Left colon (tissue), 2 donors: ENCODE data around the gene NUDC. TPM values are rescaled to one million over a fixed set of nuclear protein-coding genes. Genes with fewer than 3 reads are reported as not detected.
"Not testable (repeated sequence)": the region's sequence is repeated elsewhere in the genome, so short reads cannot be mapped to it uniquely, and the experiment has no call there.

Experiments
- ATAC-seq: fragments of 200-7000 bp; cut with Tn5 transposase; one replicate; pipeline ENCODE4 v1.9.1; 2020; ENCODE audit warnings: mild to moderate bottlenecking, moderate library complexity
- DNase-seq, 2 donors: peaks; one replicate each; pipeline ENCODE4 v3.0.0-alpha.2; 2020
- intact Hi-C, 2 donors: fragments of 100-400 bp; cut with DNase I in 1 of 2; cut with micrococcal nuclease in 1 of 2; formaldehyde crosslinking; loops; one replicate each; pipeline versions ENCODE4 v1.11.2 to v1.14.0; 2022; cut with DNase I, micrococcal nuclease
- total RNA-seq, 2 donors: library from RNA; stranded (reverse); fragmentation: NEBNext Ultra II Directional; extraction: Animal tissue kit (Norgen Biotek cat#: 25700); gene quantifications; one replicate each; pipeline ENCODE4 v1.2.1, GENCODE V29; 2021
- donor health status: DM: no; HTN: no; CAD: no.
- donor health status: DM: yes; HTN: yes; CAD: no.

The NUDC gene
- total RNA-seq, 2 donors from 2014 or later, result 39.4 to 40.3 TPM

DNA sequence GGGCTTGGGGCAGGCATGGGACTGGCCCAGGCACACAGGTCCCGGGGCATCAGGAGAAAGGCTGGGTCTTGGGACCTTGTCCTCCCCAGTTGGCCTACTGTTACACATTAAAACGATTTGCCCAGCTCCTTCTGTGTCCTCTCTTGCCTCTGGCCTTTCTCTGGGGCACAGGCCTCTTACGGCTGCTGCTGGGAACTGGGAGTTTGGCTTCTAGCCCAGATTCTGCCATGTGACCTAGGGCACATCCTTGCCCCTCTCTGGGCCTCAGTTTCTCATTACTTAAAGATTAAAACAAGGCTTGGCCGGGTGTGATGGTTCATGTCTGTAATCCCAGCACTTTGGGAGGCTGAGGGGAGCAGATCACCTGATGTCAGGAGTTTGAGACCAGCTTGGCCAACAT is 24.7 kb downstream of the NUDC start:
- ATAC-seq, result peak; percentile 41
- intact Hi-C loops, result no loop called here
- DNase-seq, result peak in 1 of 2 donors; percentile 35

DNA sequence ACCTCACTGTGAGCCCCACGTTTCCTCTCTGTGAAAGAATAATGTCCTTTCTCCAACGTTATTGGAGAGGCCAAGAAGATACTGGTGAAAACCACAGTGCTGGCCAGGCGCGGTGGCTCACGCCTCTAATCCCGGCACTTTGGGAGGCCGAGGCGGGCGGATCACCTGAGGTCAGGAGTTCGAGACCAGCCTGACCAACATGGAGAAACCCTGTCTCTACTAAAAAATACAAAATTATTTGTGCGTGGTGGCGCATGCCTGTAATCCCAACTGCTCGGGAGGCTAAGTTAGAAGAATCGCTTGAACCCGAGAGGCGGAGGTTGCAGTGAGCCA is 27.1 kb downstream of the NUDC start:
- ATAC-seq, intact Hi-C loops, DNase-seq: not testable (repeated sequence)

DNA sequence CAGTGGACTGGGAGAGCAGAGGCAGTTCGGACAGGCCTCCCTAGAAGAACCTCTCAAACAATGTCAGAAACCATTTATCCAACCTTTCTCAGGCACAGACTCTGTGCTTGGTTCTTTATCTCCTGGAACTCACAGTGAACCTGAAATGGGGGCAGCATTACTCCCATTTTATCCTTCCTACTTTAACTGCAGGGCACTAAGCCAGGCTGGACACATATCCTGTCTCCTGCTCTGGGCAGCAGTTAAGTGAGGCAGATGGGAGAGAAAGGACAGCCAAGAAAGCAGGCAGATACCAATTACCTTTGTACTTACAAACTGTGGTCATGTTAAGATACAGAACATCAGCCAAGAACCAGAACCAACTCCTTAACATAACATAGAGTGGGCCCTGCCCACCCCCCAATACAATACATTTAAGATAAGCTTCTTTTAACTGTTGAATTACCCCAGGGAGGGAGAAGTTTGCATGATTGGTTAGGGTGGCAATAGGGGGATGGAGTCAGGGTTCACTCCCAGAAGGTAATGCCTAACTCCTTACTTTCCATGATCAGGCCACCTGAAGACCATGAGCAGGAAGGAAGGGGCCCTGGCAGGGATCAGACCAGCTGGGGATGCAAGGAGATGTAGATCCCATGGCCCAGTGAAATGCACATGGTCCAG is 27.9 kb downstream of the NUDC start:
- intact Hi-C loops, result no loop called here
- no peak for DNase-seq

DNA sequence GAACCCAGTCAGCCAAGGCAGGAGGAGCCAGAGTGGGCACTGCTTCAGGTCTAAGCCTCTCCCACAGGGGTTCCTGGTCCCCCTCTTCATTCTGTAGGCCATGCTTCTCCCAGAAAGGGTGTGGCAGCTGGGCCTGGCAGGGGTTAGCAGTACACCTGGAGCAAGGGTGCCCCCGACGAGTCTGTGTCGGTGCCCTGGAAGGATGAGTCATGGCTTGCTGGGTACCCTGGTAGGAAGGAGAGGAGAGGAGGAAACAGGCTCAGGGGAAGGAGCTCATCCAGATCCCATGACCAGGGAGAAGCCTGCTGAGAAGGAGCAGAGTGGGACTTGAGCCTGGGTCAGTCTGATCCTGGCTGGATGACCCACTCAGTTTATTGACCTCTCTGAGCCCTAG is 28.4 kb downstream of the NUDC start:
- no peak for ATAC-seq
- no peak for DNase-seq
- intact Hi-C loops, result no loop called here

More for the DNA sequence above, 27.9 kb downstream of the NUDC start:
- ATAC-seq, result no peak

DNA sequence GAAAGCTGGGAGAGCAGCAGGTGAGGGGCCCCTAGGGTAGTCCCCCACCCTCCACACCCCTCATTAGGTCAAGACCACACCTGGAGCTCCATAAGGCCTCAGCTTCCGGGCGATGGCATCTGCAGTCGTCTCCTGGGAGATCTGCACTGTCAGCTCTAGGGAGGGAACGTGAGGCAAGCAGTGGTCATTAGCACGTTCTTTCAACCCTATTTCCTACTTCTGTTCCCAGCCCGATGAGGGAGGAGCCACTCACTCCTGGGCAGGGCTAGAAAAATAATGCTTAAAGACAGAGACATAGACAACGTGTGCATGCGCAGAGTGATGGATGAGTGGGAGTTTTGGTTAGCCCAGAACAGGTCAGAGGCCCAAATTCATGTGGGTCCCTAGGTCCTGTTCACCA is 29.1 kb downstream of the NUDC start:
- no peak for DNase-seq
- peak; percentile 7 for ATAC-seq
- intact Hi-C loops, result no loop called here

DNA sequence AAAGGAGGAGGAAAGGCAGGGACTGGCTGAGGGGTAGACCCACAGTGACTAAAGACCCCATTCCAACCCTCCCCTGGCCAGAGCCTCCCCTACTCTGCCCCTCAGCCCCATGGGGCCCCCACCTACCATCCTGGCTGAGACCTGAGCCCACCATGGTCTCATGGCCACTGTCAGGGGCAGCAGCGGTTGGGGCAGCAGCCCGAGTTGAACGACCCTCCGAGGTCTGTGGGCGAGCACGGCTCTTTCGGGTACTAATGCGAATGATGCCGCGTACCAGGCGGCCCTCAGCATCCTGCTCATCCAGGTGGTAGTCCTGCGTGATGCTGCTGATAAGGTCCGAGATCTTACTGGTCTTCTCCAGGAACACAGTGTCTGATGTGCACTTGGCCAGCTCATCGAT is 29.7 kb downstream of the NUDC start:
- no peak for ATAC-seq

DNA sequence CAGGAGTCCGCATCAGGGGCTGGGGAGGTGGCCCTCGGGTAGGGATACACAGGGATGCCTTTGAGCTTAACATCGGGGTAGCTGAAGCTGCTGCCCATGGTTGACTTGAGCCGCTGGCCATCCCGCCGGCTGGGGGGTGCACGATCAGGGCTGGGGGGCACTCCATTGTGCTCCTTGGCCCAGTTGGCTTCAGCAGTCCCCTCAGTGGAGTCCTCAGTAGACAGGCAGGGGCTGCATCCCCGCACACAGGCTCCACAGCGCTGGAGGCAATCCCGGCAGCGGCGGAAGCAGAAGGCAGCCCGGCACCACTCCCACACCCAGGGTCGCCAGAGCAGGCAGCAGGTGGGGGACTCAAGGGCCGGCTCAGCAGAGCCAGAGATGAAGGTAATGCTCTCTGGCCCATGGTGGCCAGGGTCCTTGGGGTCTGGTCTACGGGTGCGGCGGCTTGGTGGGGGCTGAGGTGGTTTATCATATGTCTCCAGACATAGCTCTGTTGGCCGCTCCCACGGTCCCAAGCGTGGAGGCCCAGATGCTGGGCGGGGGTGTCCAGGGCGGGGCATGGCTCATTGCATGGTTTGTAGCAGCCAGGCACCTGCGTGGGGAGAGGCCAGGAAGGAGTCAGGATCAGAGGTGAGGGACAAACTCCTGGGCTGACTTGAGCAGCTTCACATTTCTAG is 30.4 kb downstream of the NUDC start:
- DNase-seq (peak in 1 of 2 donors; percentile 25), ATAC-seq (peak; percentile 48)
- intact Hi-C loops, result no loop called here

More for the DNA sequence above, 29.7 kb downstream of the NUDC start:
- DNase-seq, result no peak
- intact Hi-C loops, result no loop called here

DNA sequence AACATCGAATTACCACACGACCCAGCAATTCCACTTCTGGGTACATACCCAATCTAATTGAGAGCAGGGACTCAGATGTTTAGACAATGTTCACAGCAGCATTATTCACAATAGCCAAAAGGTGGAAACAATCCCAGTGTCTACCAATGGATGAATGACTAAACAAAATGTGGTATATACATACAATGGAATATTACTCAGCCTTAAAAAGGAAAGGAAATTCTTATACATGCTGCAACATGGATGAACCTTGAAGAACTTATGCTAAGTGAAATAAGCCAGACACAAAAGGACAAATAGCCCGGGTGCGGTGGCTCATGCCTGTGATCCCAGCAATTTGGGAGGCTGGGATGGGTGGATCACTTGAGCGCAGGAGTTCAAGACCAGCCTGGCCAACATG is 31.8 kb downstream of the NUDC start:
- DNase-seq, result no peak
- intact Hi-C loops, result no loop called here
- ATAC-seq, result no peak

DNA sequence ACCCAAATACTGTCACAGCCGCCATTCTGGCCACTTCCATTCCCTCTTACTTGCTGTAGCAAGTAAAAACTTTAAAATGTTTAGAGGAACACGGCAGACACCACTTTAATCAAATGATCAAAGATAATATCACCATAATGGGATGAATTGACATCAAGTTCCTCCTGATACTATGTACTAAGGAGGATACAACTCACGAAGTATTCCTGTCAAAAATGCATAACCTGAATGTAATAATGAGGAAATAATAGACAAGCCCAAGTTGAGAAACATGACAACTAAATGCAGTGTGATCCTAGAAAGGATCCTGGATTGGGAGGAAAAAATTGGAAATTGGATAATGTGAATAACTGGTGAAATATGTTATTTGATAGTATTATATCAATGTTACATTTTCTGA is 34.8 kb downstream of the NUDC start:
- no peak for DNase-seq
- no peak for ATAC-seq
- intact Hi-C loops, result no loop called here

DNA sequence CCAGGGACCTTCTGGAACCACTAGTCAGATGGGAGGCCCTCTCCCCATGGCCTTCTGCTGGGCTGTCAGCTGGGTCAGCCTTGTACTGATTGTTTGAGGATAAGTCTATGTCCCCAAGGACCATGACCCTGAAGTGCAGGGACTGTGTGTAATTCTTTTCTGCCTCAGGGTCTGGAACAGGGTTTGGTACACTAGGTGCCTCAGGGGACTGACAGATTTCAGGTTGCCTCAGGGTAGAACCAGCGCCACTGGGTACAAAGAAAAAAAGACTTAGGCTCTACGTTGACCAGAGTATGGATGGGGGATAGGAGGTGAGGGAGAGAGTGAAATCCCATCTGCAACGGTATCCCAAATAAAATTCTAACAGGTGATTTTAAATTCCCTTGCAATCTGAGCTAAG is 35.8 kb downstream of the NUDC start:
- intact Hi-C loops, result no loop called here
- ATAC-seq (no peak), DNase-seq (no peak)

DNA sequence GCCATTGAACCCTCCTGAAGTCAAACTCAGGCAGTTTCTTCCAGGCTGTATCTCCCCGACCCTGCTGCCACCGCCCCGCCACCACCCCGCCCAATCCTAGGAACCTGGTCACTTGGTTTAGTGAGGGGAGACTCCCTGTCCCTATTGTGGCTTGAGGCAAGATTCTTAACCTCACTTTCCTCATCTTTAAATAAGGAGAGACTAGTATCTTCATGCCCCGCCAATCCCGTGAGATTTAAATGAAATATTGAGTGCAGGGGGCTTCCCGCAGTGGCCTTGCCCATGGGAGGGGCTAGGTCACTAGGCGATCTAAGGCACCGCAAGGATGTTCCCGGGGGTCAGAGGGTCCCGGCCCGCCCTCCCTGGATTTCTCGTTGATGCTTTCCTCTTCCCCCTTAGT is 37.7 kb downstream of the NUDC start:
- intact Hi-C loops, result no loop called here
- DNase-seq (no peak), ATAC-seq (no peak)

DNA sequence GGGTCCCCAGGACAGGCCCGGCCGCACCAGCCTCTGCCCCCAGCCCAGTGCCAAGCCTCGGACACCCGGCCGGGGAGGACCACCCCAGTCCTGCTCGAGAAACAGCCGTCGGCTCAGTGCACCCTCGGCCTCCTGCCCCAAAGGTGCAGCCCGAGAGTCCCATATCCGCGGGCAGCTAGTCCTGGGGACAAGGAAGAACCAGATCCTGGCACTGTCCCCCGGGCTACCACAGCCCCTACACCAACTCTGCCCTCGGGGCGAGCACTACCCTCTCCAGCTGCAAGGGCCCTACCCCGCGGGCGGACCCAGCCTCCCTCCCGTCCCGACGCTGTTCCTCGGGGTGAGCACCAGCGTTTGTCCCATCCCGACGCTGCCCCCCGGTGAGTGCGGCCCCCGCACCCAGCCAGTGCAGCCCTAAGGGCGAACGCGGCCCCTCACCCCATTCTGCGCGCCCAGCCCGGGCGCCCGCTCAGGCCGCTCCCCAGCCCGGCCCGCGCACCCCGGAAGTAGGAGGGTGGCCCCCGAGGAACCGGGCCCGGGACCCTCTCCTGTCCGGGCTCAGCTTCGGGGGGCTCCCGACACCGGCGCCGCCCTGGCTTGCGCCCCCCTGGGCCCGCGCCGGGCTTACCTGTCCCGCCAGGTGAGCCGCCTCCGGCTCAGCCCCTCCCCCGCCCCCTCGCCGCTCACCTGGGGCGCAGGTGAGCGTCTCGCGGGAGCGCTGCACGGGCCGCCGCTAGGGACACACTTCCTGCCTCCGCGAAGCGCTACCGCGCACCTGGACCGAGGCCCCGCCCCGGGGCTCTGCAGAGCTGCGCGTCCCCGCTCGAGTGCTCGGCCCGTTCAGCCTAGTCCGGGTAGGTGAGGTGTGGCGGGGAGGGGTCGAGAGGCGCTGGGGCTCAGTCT is 38.4 kb downstream of the NUDC start, which contains the start of gene KDF1:
KDF1 (minus strand) TSS at position 747 of the 903 bp plus-strand sequence. CDS start 8,088 bp downstream, outside the sequence.
- peak; percentile 86 to 91 for DNase-seq
- intact Hi-C loops, result no loop called here
- ATAC-seq, result peak; percentile 96

DNA sequence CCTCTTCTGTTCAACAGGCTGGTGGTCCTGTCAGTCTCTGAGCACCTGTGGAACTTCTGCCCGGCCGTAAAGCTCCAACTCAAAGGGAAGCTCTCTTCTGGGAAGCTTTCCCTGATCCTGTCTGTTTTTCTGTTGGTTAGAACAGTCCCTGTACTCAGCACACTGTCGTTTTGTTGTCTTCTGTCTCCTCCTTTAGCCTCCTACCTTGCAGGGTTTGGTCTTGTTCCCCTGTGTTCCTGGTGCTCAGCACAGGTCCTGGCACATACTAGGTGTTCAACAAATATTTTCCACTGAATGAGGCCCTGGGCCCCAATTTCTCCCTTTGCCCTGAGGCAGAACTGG is 39.1 kb downstream of the NUDC start:
- ATAC-seq (peak; percentile 27), DNase-seq (no peak)
- intact Hi-C loops, result no loop called here

DNA sequence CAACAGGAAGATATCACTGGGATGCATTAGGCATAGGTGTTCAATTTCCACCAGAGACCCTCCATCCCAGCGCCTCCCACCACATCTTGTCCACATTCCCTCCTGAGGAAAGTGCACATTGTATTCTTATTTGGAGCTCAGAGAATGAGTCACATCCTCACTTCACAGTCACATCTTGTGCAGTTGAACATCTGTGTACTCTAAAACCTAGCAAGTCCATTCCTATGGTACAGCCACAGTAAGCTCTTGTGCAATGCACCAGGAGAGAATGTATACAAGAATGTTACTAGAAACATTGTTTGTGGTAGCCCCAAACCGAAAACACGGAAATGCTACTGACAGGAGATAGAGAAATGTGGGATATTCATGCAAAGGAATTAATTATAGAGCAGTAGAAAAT is 40.3 kb downstream of the NUDC start:
- DNase-seq (no peak), ATAC-seq (no peak)
- intact Hi-C loops, result no loop called here

DNA sequence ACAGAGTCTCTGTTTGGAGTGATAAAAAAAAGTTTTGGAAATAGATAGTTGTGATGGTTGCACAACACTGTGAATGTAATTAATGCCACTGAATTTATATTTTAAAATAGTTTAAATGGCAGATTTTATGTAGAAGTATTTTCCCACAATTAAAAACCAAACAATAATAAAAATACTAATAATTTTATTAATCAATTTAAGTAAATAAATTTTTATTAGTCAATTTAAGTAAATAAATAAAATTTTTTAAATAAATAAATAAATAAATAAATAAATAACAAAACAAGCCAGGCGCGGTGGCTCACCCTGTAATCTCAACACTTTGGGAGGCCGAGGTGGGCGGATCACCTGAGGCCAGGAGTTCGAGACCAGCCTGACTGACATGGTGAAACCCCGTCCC is 43.7 kb downstream of the NUDC start:
- DNase-seq (no peak), ATAC-seq (no peak)
- intact Hi-C loops, result no loop called here

DNA sequence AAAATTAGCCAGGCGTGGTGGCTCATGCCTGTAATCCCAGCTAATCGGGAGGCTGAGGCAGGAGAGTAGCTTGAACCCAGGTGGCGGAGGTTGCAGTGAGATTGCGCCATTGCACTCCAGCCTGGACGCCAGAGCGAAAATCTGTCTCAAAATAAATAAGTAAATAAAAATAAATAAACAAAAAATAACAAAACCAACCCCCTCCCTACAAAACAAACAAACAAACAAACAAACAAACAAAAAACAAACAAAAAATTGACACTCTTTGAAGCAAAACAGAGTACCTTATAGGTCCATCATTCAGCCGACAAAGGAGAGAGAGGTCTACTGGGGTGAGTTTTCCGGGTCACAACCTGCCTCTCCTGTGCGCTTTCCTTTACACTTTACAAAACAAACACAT is 44.1 kb downstream of the NUDC start:
- DNase-seq (no peak), ATAC-seq (no peak)
- intact Hi-C loops, result no loop called here

DNA sequence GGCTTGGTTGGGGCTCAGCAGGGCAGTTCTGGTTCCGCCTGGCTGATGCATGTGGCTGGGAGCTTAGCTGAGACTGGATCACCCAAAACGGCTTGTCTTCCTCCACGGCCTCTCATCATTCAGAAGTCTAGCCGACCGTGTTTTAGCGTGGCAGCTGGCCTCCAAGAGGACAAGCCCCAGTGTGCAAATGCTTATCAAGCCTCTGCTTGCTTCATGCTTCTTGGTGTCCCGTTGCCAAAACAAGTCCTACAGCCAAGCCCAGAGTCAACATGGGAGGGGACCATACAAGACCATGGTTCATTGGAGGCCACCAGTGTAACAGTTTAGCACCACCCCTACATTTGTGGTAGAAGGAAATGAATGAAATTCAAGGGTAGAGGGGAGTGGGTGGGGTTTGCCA is 49.3 kb downstream of the NUDC start:
- peak; percentile 87 for ATAC-seq
- intact Hi-C loops, result no loop called here
- peak; percentile 36 to 57 for DNase-seq

DNA sequence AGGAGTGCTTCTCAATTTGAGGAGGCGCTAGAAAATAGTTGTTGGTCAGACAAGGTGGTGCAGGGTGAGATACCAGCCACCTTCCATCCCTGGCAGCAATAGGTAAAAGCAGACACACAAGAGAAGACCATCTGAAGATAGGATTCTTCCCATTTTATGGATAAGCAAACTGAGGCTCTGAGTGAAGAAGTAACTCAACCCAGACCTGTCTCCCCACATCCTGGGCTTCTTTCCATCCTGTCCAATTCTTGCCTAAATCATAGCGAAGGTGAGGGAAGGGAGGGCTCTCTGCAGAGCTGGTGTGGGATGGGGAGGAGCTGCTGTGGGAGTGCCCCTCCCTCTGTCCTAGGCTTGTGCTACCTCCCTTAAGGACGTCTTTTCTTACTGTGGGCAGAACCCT is 50.0 kb downstream of the NUDC start:
- ATAC-seq (no peak), DNase-seq (no peak)
- intact Hi-C loops, result no loop called here

DNA sequence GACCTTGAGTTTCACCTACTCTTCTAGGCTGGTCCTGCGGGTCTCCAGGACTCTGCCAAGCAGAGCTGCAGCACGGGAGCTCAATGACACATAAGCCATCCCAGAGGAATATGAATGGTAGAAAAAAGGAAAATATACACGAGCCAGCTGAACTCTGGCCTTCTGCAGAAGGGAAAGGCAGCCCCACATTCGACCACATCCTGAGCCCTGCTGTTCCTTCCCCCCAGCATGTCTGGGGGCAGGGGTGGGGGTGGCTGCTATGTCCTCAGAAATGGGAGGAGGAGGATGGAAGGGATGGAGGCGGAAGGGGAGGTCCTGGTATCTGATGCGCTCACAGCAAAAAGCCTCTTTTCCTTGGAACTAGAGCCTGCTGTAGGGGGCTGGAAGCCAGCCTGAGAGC is 50.8 kb downstream of the NUDC start:
- ATAC-seq (no peak), DNase-seq (no peak)
- intact Hi-C loops, result no loop called here

DNA sequence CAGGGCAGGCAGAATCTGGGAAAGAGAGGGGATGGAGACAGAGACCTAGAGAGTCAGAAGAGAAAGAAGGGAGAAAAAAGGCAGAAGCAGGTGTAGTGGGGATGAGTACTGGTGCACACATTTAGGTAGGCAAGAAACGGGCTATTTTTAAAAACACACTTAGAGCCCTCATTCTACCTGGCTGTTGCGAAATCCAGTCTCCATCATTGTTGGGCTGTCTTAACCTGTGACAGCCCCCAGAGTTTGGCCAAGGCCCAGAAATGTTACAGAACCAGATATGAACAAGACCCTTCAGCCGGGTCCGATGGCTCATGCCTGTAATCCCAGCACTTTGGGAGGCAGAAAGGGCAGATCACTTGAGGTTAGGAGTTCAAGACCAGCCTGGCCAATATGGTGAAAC is 51.3 kb downstream of the NUDC start:
- intact Hi-C loops, result no loop called here
- DNase-seq, result no peak
- ATAC-seq, result no peak
